MM.1S (cell line): Measurements from ENCODE around the gene SUFU.

Experiments
- EZH2 ChIP-seq: fragments of 300-600 bp; sonication (generic); optimal IDR thresholded peaks from 2 replicates; pipeline ENCODE3; 2017; ENCODE audit warnings: low read depth, mild to moderate bottlenecking, antibody characterized with exemption, low read length, mixed read lengths
- EZH2phosphoT487 ChIP-seq: fragments of 300-600 bp; sonication (generic); IDR thresholded peaks from 2 replicates; pipeline ENCODE4 v1.6.1; 2018; ENCODE audit warnings: antibody characterized with exemption, low read length
- TF ChIP-seq, protein P1 (sequence below): fragments of 300-600 bp; sonication (generic); IDR thresholded peaks from 2 replicates; pipeline ENCODE4 v1.5.1; 2016; ENCODE audit warnings: antibody characterized with exemption, low read length, mixed read lengths

DNA sequence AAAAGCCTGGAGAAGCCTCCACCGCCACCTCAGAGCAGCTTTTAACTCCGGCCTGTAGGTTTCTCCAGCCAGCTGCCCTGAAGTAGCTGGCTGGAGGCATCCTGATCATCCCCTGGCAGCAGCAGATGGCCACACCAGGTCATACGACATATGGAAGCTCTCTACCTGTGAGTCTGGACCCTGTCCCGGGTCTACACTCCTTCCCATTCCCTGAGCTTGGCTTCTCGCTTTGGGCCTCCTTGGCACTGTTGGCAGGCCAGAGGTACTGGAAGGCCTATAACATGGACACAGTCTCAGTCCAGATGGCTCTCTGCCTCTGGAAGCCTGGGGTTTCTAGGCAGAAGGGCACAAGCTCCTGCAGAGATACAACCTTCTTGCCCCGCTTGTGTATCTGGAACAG is 97.0 kb downstream of the SUFU start:
- TF ChIP-seq EZH2 (no peak), EZH2phosphoT487 (no peak)
- TF ChIP-seq, protein P1, sequence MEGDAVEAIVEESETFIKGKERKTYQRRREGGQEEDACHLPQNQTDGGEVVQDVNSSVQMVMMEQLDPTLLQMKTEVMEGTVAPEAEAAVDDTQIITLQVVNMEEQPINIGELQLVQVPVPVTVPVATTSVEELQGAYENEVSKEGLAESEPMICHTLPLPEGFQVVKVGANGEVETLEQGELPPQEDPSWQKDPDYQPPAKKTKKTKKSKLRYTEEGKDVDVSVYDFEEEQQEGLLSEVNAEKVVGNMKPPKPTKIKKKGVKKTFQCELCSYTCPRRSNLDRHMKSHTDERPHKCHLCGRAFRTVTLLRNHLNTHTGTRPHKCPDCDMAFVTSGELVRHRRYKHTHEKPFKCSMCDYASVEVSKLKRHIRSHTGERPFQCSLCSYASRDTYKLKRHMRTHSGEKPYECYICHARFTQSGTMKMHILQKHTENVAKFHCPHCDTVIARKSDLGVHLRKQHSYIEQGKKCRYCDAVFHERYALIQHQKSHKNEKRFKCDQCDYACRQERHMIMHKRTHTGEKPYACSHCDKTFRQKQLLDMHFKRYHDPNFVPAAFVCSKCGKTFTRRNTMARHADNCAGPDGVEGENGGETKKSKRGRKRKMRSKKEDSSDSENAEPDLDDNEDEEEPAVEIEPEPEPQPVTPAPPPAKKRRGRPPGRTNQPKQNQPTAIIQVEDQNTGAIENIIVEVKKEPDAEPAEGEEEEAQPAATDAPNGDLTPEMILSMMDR: no peak
